GM06990 (cell line): ENCODE data around the gene KRIT1.

Experiments used
- DNase-seq: peaks from one replicate; pipeline ENCODE4 v3.0.0-alpha.2; 2011; ENCODE audit not compliant: insufficient read length; ENCODE audit errors: extremely low read depth
- H3K27me3 ChIP-seq: replicated peaks from 2 replicates; pipeline ENCODE4 v1.6.0; 2011; ENCODE audit warnings: low read length; ENCODE audit not compliant: control insufficient read depth, insufficient read depth
- H3K36me3 ChIP-seq: 2 replicates; pipeline ENCODE4 v1.5.1; 2011; ENCODE audit warnings: low read length; ENCODE audit not compliant: control insufficient read depth, insufficient read depth
- H3K4me3 ChIP-seq: replicated peaks from 2 replicates; pipeline ENCODE4 v1.5.1; 2011; ENCODE audit warnings: low read depth, mild to moderate bottlenecking, control low read depth, low read length
- CTCF ChIP-seq: IDR thresholded peaks from 2 replicates; pipeline ENCODE4 v1.5.1; 2011; ENCODE audit warnings: low read length, control low read depth, mild to moderate bottlenecking, inconsistent platforms; ENCODE audit not compliant: insufficient read depth, poor library complexity, severe bottlenecking

Gene KRIT1

GRCh38 chr7:92246360-92247101 is 817 bp upstream of the KRIT1 start:
- no peak for TF ChIP-seq CTCF
- Histone ChIP-seq H3K4me3 (peak overlapping the region; percentile 79), H3K27me3 (no peaks in the 10 kb centered on the region), H3K36me3 (no peaks in the 10 kb centered on the region)
- DNase-seq: no peak

GRCh38 chr7:92244808-92245486 is 767 bp downstream of the KRIT1 start:
- no peak for DNase-seq
- no peaks in the 10 kb centered on the region for H3K27me3 ChIP-seq

GRCh38 chr7:92242972-92243371 is 2.7 kb downstream of the KRIT1 start:
- Histone ChIP-seq H3K36me3 (no peaks in the 10 kb centered on the region; the same call in 1 of the 2 replicates), H3K27me3 (no peaks in the 10 kb centered on the region), H3K4me3 (no peak overlapping the region)
- TF ChIP-seq CTCF: no peak
- no peak for DNase-seq

More at GRCh38 chr7:92244808-92245486, 767 bp downstream of the KRIT1 start:
- Histone ChIP-seq H3K36me3 (no peaks in the 10 kb centered on the region), H3K4me3 (peak overlapping the region; percentile 79)
- TF ChIP-seq CTCF: no peak

- Histone ChIP-seq H3K27me3 (no peaks in the 10 kb centered on the region), H3K4me3 (no peak overlapping the region), H3K36me3 (peaks cover 3% of the 10 kb centered on the region)
- no peak for DNase-seq
- no peak for TF ChIP-seq CTCF
Observed at GRCh38 chr7:92230547-92230946, 15.2 kb downstream of the KRIT1 start.

GRCh38 chr7:92228742-92229141 is 17.0 kb downstream of the KRIT1 start:
- H3K4me3 ChIP-seq: no peak overlapping the region
- DNase-seq: no peak
- no peaks in the 10 kb centered on the region for H3K27me3 ChIP-seq
- no peak for TF ChIP-seq CTCF
- H3K36me3 ChIP-seq: peaks cover 2% of the 10 kb centered on the region
